Neural cell (in vitro differentiated cells): ENCODE results near the gene CARTPT. TPM values are rescaled to one million over a fixed set of nuclear protein-coding genes. Genes with fewer than 3 reads are reported as not detected.

Source experiments
- H2AFZ ChIP-seq: fragments of 200-600, 300-800 bp; sonication (generic), shearing (Covaris generic); 2 replicates; pipeline ENCODE4 v1.6.0; 2014; ENCODE audit warnings: low read depth, mild to moderate bottlenecking, antibody characterized with exemption, low read length, moderate library complexity
- H3F3A ChIP-seq: fragments of 200-600 bp; shearing (Covaris generic); 2 replicates; pipeline ENCODE4 v1.6.1; 2016; ENCODE audit warnings: mild to moderate bottlenecking, moderate library complexity, mixed read lengths, antibody characterized with exemption, low read length; ENCODE audit not compliant: insufficient read depth, poor library complexity, severe bottlenecking
- H3K27ac ChIP-seq: fragments of 200-600, 300-800 bp; sonication (generic), shearing (Covaris generic); 2 replicates; pipeline ENCODE4 v1.5.1; 2014; ENCODE audit warnings: mild to moderate bottlenecking, low read length, moderate library complexity
- H3K27me3 ChIP-seq: fragments of 300-800, 200-600 bp; sonication (generic), shearing (Covaris generic); 2 replicates; pipeline ENCODE4 v1.6.0; 2014; ENCODE audit warnings: mild to moderate bottlenecking, low read depth, low read length, moderate library complexity; ENCODE audit not compliant: insufficient read depth
- H3K36me3 ChIP-seq: fragments of 300-800, 200-600 bp; sonication (generic), shearing (Covaris generic); 2 replicates; pipeline ENCODE4 v1.5.1; 2014; ENCODE audit warnings: mild to moderate bottlenecking, antibody characterized with exemption, low read length, moderate library complexity; ENCODE audit not compliant: insufficient read depth
- H3K4me2 ChIP-seq: fragments of 300-800, 200-600 bp; sonication (generic), shearing (Covaris generic); 2 replicates; pipeline ENCODE4 v1.6.0; 2014; ENCODE audit warnings: mild to moderate bottlenecking, low read length
- H3K4me3 ChIP-seq: fragments of 300-800, 200-600 bp; sonication (generic), shearing (Covaris generic); 2 replicates; pipeline ENCODE4 v1.5.1; 2014; ENCODE audit warnings: mild to moderate bottlenecking, low read length, moderate library complexity
- H3K79me2 ChIP-seq: fragments of 200-600 bp; shearing (Covaris generic); replicated peaks from 2 replicates; pipeline ENCODE4 v1.6.0; 2014; ENCODE audit warnings: mild to moderate bottlenecking, low read length, moderate library complexity; ENCODE audit not compliant: insufficient read depth
- H3K9ac ChIP-seq: fragments of 300-800, 200-600 bp; sonication (generic), shearing (Covaris generic); 2 replicates; pipeline ENCODE4 v1.6.1; 2016; ENCODE audit warnings: mild to moderate bottlenecking, low read length, mixed read lengths
- H3K9me2 ChIP-seq: fragments of 200-600 bp; shearing (Covaris generic); 2 replicates; pipeline ENCODE4 v1.6.1; 2016; ENCODE audit warnings: mild to moderate bottlenecking, low read length, mixed read lengths; ENCODE audit not compliant: insufficient read depth
- H3K9me3 ChIP-seq: fragments of 200-600, 300-800 bp; sonication (generic), shearing (Covaris generic); 2 replicates; pipeline ENCODE4 v1.6.1; 2016; ENCODE audit warnings: mild to moderate bottlenecking, mixed run types, low read length, moderate library complexity, mixed read lengths
- H4K20me1 ChIP-seq: fragments of 200-600 bp; shearing (Covaris generic); 2 replicates; pipeline ENCODE4 v1.6.1; 2016; ENCODE audit warnings: mild to moderate bottlenecking, mixed run types; ENCODE audit not compliant: insufficient read depth
- EP300 ChIP-seq: fragments of 450-650 bp; conservative IDR thresholded peaks from 2 replicates; pipeline ENCODE4 v1.6.1; 2014; ENCODE audit warnings: antibody characterized with exemption, mild to moderate bottlenecking, moderate library complexity; ENCODE audit not compliant: poor library complexity, severe bottlenecking
- EZH2 ChIP-seq: fragments of 200-600, 300-800 bp; shearing (Covaris generic), sonication (generic); IDR thresholded peaks from 2 replicates; pipeline ENCODE4 v1.6.1; 2014; ENCODE audit warnings: antibody characterized with exemption, low read length, borderline replicate concordance, mild to moderate bottlenecking; ENCODE audit not compliant: insufficient read depth, poor library complexity, severe bottlenecking
- MXI1 ChIP-seq: fragments of 450-650 bp; conservative IDR thresholded peaks from 2 replicates; pipeline ENCODE4 v1.6.1; 2014; ENCODE audit warnings: antibody characterized with exemption, mild to moderate bottlenecking; ENCODE audit not compliant: poor library complexity, severe bottlenecking
- POLR2AphosphoS5 ChIP-seq: IDR thresholded peaks from 2 replicates; pipeline ENCODE4 v1.6.1; 2012
- RAD21 ChIP-seq: fragments of 450-650 bp; conservative IDR thresholded peaks from 2 replicates; pipeline ENCODE4 v1.6.1; 2014; ENCODE audit warnings: antibody characterized with exemption, mild to moderate bottlenecking, moderate library complexity
- REST ChIP-seq: IDR thresholded peaks from 2 replicates; pipeline ENCODE4 v1.6.1; 2012; ENCODE audit warnings: borderline replicate concordance
- SMC3 ChIP-seq: fragments of 450-650 bp; conservative IDR thresholded peaks from 2 replicates; pipeline ENCODE4 v1.6.1; 2014; ENCODE audit warnings: antibody characterized with exemption, mild to moderate bottlenecking, moderate library complexity; ENCODE audit not compliant: poor library complexity
- TAF1 ChIP-seq: IDR thresholded peaks from 2 replicates; pipeline ENCODE4 v1.6.1; 2012; ENCODE audit warnings: low read depth
- polyA plus RNA-seq: library from polyadenylated mRNA; depleted of rRNA; stranded (reverse); fragments of >200 nt; gene quantifications from 2 replicates; pipeline ENCODE4 v1.2.3, GENCODE V29; 2014
- TF ChIP-seq, protein P1 (sequence below): fragments of 450-650 bp; IDR thresholded peaks from 2 replicates; pipeline ENCODE4 v1.5.1; 2014; ENCODE audit warnings: antibody characterized with exemption, mild to moderate bottlenecking, moderate library complexity; ENCODE audit not compliant: poor library complexity, severe bottlenecking

The CARTPT gene
- polyA plus RNA-seq, 1 donor from 2014 or later = 0.71 TPM

DNA sequence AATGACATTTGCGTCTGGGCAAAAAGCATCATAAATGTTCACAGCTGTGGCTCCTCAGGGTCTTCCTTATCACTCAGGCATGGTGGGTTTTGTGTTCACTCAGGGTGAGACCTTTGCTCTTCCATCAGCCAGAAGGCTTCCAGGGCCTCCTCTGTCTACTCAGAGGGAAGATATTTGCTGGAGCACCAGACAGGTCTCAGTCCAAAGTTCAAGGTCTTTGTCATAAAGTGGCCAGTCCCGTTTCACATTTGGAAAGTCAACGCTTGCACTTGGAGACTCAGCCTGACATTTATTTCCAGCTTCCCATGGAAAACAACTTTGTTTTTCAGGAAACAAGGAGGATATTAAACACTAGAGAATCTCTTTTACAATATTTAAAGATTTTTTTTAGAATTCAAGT, 12.2 kb upstream of the CARTPT start (continued):
- TF ChIP-seq REST = no peak

- Histone ChIP-seq H2AFZ (no peak overlapping the region), H3K27ac (no peak overlapping the region), H3K9me2 (no peaks in the 10 kb centered on the region), H3K4me2 (no peak overlapping the region), H3K9me3 (no peaks in the 10 kb centered on the region), H3K36me3 (no peaks in the 10 kb centered on the region), H4K20me1 (no peaks in the 10 kb centered on the region), H3K27me3 (peaks cover 10% of the 10 kb centered on the region), H3K79me2 (no peaks in the 10 kb centered on the region), H3K4me3 (no peak overlapping the region), H3F3A (no peaks in the 10 kb centered on the region), H3K9ac (no peak overlapping the region)
- TF ChIP-seq REST (no peak), MXI1 (no peak), RAD21 (no peak), POLR2AphosphoS5 (no peak), SMC3 (no peak)
- TF ChIP-seq, protein P1, sequence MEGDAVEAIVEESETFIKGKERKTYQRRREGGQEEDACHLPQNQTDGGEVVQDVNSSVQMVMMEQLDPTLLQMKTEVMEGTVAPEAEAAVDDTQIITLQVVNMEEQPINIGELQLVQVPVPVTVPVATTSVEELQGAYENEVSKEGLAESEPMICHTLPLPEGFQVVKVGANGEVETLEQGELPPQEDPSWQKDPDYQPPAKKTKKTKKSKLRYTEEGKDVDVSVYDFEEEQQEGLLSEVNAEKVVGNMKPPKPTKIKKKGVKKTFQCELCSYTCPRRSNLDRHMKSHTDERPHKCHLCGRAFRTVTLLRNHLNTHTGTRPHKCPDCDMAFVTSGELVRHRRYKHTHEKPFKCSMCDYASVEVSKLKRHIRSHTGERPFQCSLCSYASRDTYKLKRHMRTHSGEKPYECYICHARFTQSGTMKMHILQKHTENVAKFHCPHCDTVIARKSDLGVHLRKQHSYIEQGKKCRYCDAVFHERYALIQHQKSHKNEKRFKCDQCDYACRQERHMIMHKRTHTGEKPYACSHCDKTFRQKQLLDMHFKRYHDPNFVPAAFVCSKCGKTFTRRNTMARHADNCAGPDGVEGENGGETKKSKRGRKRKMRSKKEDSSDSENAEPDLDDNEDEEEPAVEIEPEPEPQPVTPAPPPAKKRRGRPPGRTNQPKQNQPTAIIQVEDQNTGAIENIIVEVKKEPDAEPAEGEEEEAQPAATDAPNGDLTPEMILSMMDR = no peak
Observed at GRCh38 chr5:71711610-71712009, 7.5 kb upstream of the CARTPT start.

DNA sequence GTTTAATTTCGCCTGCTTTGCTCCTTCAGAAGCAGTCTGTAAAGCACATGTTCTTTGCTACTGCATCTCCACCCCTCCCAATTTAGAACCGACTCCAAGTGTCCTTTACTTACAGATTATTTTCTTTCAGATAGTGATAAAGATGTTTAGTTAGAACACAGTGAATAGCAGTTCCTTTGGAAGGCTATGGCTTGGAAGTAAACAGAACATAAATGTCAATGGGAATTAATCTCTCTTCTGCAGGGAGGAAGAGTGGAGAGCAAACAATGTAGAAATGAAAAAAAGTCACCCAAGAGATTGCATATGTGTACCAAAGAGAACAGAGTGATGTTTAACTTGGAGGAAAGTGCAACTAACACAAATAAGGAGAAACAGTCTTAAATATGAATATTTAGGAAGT, 4.2 kb upstream of the CARTPT start:
- H3K9ac ChIP-seq = no peak overlapping the region
- H3F3A ChIP-seq = no peaks in the 10 kb centered on the region
- no peaks in the 10 kb centered on the region for H4K20me1 ChIP-seq
- H3K9me2 ChIP-seq = no peaks in the 10 kb centered on the region
- TF ChIP-seq TAF1 (no peak), MXI1 (no peak), RAD21 (no peak), EP300 (no peak), SMC3 (no peak), REST (no peak), EZH2 (no peak), POLR2AphosphoS5 (no peak)
- TF ChIP-seq, protein P1 = no peak
- no peaks in the 10 kb centered on the region for H3K36me3 ChIP-seq
- peaks cover 43% of the 10 kb centered on the region for H3K27me3 ChIP-seq
- H3K9me3 ChIP-seq = no peaks in the 10 kb centered on the region
- no peaks in the 10 kb centered on the region for H3K79me2 ChIP-seq
- H3K4me2 ChIP-seq = no peak overlapping the region
- H3K4me3 ChIP-seq = no peak overlapping the region
- H3K27ac ChIP-seq = no peak overlapping the region
- H2AFZ ChIP-seq = no peak overlapping the region
